ENCODE measurements around the gene NLGN4X.
A peak's percentile ranks its signal among the peaks of the same experiment; 100 is the strongest.

The NLGN4X gene

GRCh38 chrX:6149060-6149872 lies 79.4 kb downstream of the NLGN4X start:
- DNase-seq: peak; percentile 87

DNA sequence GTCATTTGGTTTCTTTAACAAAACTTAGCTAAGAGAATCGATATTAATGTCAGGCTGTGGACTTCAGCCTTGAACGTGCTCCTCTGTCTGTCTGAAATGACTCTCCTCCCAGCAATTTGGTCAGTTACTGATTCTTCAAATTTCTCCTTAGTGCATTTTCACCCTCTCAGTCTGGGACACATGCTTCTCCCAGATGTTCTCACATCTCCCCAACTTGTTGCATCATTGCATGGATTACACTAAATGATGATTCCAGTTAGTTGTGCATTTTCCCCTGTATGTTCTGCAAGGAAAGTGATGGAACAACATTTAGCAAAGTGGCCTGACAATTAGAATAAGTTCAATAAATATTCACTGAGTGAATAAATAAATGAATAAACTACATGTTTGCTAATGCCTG lies 94.4 kb downstream of the NLGN4X start:
- DNase-seq: no peak

- no peak for DNase-seq
Observed at GRCh38 chrX:6132970-6133369, 95.7 kb downstream of the NLGN4X start.

DNA sequence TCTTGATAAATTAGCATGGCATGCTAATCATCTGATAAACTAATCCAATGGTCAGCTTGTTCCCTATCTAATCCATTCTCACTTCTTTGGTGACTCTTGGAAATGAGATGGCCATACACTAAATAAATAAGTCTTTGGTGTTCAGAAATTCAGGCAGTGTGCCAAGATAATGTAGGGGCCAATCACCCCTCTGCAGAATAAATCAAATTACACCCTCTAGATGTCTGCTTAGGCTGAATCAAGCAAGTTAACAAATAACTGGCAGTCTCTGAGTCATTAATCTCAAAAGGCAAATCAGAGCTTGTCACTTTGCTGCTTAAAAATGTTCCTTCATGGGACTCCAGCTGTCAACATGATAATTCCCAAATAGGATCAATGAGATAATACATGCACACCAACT lies 97.4 kb downstream of the NLGN4X start:
- no peak for DNase-seq

GRCh38 chrX:6129195-6129594 lies 99.5 kb downstream of the NLGN4X start:
- no peak for DNase-seq

DNA sequence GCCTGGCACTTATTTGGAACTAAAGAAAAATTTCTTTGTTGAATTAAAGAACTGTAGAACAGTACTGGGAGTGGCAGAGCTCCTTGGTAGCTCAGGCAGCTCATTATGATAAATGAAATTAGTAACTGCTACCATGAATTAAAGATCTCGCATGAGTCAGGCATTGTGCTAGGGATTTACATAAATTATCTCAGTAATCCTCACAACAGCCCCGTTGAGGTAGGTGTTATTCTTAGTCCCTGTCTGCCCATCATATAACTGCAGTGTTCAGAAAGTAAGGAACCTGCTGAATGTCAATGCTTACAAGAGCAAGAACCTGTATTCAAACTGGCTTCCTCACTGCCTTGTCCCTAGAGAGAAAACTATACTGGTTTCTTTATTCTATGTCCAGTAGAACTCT lies 108.3 kb downstream of the NLGN4X start:
- no peak for DNase-seq

- no peak for DNase-seq
Observed at GRCh38 chrX:6095469-6095868, 133.2 kb downstream of the NLGN4X start.

GRCh38 chrX:6074532-6074931 lies 154.1 kb downstream of the NLGN4X start:
- DNase-seq: no peak

GRCh38 chrX:6071731-6072130 lies 156.9 kb downstream of the NLGN4X start:
- no peak for DNase-seq

DNA sequence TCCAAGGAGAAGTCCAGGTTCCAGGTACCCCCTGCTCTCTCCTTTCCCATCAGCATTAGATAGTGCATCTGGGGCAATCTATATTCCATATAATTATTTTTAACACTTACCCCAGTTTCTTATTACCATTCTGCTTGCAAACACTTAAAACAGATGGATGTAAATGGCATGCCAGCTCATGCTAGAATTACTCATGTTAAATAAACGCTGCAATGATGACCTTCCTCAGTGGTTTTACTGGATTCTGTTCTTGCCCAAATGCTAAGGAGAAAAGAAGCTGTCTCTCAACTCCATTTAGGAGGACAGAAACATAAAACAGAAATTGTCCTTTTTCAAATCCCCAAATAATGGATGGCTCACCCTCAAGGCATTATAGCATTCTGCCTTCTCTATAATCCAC lies 161.1 kb downstream of the NLGN4X start:
- DNase-seq: no peak

DNA sequence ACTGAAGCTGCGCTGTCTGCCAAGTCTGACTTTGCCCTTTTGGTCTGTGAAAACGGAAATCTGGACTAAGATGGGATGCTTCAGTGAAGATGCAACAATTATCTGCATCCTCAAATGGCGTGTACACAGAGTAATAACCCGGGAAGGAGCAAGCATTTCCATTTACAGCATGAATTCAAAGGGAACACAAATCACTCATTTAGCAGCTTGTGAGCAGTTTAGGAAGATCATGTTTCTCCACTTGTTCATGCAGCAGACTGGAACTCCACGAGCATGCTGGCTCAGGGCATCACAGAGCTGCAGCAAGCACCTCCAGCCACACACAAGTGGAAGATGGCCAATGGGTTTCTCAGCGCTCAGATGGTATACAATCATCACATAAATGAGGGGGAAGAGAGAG lies 175.5 kb downstream of the NLGN4X start:
- DNase-seq: peak; percentile 37

DNA sequence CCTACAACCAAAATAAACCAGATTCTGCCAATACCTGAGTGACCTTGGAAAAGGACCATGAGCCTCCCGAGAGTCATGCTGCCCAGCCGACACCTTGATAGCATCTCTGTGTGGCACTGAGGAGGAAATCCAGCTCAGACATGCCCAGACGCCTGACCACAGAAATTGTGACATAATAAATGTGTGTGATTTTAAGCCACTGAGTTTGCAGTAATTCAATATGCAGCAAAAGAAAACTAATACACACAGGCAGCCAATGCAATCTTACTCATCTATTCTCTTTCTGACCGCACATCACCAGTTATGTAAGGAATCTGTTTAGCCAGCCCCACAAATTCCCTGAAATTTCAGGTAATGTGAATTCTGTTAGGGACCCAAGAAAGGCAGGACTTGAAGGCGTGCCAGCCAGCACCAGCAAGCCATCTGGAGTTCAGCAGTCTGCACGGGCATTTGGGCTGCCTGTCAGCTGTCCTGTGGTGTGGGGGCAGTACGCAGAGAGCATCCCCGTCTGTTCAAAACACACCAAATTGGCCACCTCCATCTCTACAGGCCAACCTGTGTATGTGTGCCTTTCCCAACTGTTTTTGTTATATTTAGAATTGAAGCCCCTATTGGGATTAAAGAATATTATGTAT lies 176.4 kb downstream of the NLGN4X start:
- DNase-seq: no peak

- no peak for DNase-seq
Observed at GRCh38 chrX:6049132-6049531, 179.5 kb downstream of the NLGN4X start.

GRCh38 chrX:6041630-6042029 lies 187.0 kb downstream of the NLGN4X start:
- no peak for DNase-seq

- no peak for DNase-seq
Observed at GRCh38 chrX:6029014-6029413, 199.7 kb downstream of the NLGN4X start.

- no peak for DNase-seq
Observed at GRCh38 chrX:6026980-6027379, 201.7 kb downstream of the NLGN4X start.

DNA sequence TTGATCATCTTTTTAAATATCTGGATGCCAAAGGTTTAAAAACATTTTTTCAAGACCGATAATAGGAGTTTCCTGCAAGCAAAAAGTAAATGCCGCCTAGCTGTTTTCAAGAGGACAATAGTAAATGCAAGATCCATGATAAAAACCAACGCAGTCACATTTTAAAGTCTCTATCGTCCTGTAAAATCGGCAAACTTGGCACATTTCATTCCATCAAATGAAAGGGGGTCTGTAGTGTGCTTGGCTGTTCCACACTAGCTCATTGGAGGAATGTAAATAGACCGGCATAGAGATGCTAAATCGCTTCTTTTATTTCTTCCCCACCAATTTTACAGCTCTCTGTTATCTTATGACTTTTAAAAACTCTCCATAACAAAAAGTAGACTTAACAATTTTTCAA lies 202.2 kb downstream of the NLGN4X start:
- DNase-seq: no peak

- no peak for DNase-seq
Observed at GRCh38 chrX:6024204-6024603, 204.5 kb downstream of the NLGN4X start.

DNA sequence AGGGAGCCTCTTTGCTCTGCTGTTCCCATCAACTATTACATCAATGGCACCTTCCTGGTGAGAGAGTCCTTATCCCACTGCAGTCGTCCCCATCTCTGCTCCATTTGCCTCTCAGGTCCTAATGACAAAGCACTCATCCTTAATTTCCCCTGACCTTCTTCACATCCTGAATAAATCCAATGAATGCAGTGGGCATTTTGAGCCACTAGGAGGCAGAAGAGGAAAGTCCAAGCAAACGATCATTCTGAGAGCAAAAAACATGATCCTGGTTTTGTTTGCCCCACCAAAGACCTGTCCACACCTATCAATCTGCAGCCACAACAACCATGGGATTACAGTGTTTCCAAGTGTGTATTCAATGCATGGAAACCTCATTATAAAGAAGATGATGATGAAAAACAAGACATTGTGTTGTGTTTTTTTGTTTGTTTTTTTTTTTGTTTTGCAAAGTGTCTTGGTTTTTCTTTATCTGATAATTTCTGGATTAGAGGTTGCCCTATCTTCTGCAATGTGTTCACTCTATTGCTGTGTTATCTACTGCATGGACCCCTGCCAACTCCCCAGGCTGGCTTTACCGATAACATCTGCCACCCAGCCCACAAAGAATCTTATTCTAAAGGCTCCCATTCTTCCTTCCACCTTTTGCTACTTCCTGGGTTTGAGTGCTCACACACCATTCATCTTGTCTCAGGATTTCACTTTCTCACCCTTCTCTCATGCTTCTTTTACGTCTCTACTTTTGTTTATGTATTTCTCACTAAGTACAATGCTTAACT lies 207.2 kb downstream of the NLGN4X start:
- peak; percentile 71 for DNase-seq

GRCh38 chrX:6019076-6019475 lies 209.6 kb downstream of the NLGN4X start:
- no peak for DNase-seq

DNA sequence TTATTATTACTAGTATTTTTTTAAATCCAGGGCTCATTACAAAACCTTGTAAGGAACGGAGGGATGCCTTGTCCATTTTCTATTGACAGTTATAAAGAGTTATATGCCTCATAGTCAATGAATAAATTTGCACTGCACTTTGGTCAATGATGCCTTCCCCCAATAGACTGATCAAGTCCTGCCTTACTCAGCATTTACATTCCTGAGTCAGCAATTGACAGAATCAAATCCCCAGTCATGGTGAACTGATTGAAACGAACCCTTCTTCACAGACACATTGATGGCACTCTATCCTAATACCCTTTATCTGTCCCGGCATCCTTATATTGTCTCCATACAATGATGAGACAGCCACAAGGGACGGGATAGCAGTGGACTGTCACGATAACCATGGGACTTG lies 213.2 kb downstream of the NLGN4X start:
- DNase-seq: no peak

DNA sequence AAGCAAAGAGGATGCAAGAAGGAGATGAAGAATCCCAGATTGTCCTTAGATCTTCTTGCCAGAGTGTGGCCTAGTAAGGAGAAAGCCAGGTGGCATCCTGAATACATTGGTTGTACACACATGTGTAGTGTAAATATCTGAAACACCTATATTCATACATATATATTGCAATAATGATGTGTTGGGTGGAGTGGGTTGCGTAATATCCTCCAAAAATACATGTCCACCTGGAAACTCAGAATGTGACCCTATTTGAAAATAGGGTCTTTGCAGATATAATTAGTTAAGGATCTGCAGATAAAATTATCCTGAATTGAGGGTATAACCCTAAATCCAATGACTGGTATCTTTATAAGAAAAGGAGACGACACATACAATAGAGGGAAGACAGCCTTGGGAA lies 216.3 kb downstream of the NLGN4X start:
- DNase-seq: no peak

DNA sequence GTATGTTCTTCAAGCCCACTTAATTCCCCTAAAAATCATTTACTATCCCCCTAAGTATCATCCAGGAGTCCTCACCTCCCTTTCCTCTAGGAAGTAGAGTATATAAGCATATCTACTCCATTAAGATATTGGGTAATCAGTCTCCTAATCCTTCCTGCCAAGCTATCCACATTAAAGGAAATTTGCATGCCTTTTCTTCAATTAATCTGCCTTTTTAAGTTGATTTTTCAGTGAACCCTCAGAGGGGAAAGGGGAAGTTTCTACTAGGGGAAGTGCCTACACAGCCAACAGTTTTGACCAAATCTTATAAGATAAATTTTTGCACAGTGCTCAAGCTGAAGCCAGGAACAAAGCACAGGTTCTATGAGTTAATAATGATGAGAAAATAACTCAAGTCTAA lies 222.8 kb downstream of the NLGN4X start:
- no peak for DNase-seq

GRCh38 chrX:6004529-6004928 lies 224.1 kb downstream of the NLGN4X start:
- DNase-seq: no peak

Data from retina (tissue), 1 donor.